LNCAP (cell line): Measurements from ENCODE around the gene PTPRK.

ENCODE experiments used
- TF ChIP-seq, protein P1 (sequence below): fragments of 450-650 bp; IDR thresholded peaks from 2 replicates; pipeline ENCODE4 v1.5.1; 2017; ENCODE audit warnings: mild to moderate bottlenecking

The PTPRK gene

DNA sequence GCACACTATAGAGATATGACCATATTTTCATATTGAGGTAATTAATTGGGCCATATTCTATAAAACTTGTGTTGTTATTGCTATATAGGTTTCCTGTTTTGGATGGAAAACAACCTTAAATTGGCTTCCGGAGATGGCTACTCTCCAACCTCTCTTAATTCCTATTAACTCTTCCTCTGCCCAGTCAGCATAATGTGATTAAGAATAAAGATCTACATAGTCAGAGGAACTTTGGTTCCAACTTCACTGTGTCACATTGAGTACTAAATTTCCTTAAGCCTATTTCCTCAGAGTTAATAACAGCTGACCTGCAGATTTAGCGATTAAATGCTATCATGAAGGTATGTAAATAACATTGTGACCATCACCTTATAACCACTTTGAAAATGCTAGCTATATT lies 67.7 kb downstream of the PTPRK start:
- TF ChIP-seq, protein P1, sequence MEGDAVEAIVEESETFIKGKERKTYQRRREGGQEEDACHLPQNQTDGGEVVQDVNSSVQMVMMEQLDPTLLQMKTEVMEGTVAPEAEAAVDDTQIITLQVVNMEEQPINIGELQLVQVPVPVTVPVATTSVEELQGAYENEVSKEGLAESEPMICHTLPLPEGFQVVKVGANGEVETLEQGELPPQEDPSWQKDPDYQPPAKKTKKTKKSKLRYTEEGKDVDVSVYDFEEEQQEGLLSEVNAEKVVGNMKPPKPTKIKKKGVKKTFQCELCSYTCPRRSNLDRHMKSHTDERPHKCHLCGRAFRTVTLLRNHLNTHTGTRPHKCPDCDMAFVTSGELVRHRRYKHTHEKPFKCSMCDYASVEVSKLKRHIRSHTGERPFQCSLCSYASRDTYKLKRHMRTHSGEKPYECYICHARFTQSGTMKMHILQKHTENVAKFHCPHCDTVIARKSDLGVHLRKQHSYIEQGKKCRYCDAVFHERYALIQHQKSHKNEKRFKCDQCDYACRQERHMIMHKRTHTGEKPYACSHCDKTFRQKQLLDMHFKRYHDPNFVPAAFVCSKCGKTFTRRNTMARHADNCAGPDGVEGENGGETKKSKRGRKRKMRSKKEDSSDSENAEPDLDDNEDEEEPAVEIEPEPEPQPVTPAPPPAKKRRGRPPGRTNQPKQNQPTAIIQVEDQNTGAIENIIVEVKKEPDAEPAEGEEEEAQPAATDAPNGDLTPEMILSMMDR = no peak

DNA sequence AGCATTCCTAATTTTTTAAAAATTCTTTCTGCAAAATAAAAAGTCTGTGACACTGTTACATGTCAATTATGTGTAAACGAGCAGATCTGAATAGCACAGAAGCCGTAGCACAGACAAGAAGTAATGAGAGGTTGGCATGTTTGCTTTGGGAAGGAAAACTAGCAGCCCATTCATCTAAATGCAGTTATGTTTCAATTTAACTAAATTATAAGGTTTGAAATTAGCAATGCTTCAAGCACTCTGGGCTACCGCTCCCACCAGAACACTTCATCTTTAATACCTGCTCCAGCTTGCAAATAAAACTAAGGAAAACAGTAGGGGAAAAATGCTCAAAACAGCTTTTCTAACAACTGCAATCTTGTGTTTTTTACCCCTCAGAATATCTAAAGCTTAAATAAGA lies 73.9 kb downstream of the PTPRK start:
- TF ChIP-seq, protein P1 = no peak

DNA sequence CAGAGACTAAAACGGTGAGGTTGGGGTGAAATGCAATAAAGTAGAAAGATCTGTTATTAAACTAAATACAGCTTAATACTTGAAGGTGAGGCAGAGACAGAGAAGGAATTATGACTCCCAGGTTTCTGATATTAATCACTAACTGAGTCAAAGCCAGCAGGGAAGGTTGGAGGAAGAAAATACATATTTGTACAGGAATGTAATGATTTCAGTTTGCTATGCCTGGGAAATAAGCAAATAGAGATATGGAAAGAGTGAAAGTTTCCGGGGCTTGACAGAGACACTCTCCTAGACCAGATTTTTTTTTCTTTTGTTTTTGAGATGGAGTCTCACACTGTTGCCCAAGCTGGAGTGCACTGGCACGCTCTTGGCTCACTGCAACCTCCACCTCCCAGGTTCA lies 76.8 kb downstream of the PTPRK start:
- TF ChIP-seq, protein P1 = no peak

DNA sequence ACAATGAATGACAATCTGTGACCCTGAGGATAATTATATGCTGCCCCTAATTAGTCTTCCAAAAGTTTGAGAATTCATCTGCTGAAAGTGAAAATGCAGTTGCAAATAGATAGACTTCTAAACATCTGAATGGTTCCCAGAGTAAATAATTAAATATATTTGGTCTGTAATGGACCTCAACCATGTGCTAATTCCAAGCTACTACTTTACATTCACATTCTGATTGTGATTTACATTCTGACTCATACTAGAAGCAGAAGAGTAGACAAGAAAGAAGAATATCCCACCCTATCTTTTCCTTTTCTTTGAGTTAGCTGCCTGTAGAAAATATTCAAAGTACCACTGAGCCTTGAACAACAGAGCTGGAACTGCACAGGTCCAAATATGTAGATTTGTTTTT lies 80.8 kb downstream of the PTPRK start:
- TF ChIP-seq, protein P1 = no peak

DNA sequence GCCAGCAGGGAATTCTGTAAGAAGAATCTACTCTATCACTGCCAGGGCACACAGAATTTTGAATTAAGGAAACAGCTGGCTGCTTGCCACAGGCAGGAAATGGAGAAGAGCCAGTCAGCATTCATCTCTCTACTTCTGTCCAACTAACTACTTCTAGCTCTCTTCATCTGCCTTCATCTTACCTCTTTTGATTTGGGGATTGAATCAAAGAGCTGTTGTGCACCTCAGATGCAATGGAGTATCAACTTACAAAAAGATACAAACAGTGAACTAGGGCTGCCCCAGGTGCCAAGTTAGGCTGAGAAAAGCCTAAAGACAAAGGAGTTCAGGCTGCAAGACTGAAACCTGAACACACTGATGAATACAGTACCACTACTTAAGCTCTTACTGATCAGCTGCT lies 82.0 kb downstream of the PTPRK start:
- TF ChIP-seq, protein P1 = no peak

DNA sequence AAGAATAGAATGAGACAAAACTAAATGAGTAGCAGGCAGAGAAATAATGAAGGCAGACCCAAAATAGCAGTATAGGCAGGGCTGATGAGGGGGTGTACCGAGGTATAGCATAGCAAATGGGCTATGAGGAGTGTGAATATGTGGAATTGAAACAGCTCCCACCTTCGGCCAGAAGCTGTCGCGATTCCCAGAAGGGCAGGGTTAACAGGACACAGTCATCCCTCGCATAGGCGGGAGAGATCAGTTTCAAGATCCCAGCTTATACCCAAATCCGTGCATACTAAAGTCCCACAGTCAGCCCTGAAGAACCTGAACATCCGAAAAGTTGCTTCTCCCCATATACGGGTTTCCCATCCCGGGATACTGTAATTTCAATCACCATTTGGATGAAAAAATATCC lies 82.7 kb downstream of the PTPRK start:
- TF ChIP-seq, protein P1 = no peak

DNA sequence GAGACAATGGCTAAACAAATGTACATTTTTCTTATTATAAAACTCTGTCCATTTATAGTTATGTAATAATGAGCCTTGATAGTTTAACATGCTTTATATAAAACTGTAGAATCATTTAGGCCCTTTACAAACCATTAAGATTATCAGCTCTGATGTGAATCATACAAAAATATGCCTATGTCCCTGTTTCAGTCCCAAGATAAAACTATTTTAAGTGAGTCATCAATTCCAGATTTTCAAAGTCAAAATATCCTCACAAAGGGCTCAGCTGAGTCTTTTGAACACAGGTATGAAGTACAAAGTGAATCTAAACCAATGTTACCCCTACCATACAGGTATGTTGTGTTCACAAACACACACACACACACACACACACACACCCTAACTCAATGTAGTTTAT lies 88.0 kb downstream of the PTPRK start:
- TF ChIP-seq, protein P1 = no peak

DNA sequence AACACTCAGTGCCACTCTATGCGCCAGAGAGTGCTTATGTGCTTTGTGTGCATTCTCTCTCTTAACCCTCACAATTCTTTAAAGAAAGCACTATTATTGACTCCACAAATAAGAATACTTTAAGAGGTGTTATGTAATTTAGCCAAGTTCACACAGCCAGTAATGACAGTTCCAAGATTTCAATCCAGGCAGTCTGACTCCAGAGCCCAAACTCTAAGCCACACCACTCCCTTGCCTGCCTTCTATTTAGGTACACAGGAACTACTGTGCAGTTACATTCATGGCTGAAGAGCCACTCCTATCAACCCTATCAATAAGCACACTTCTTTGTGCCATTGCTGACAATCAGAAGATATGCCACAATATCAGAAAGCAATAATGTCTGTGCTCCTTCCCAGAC lies 93.3 kb downstream of the PTPRK start:
- TF ChIP-seq, protein P1 = no peak
